Ishikawa (cell line): Measurements from ENCODE around the gene GRID1.

Experiments
- CEBPB ChIP-seq: IDR thresholded peaks from 2 replicates; pipeline ENCODE4 v1.6.1; 2012
- CREB1 ChIP-seq: IDR thresholded peaks from 2 replicates; pipeline ENCODE4 v1.6.1; 2012; ENCODE audit warnings: low read depth
- EGR1 ChIP-seq: IDR thresholded peaks from 2 replicates; pipeline ENCODE4 v1.6.1; 2012
- EP300 ChIP-seq: IDR thresholded peaks from 2 replicates; pipeline ENCODE4 v1.6.1; 2012; ENCODE audit warnings: borderline replicate concordance
- FOXM1 ChIP-seq: IDR thresholded peaks from 2 replicates; pipeline ENCODE4 v1.6.1; 2012; ENCODE audit warnings: low read depth, borderline replicate concordance
- MAX ChIP-seq: IDR thresholded peaks from 2 replicates; pipeline ENCODE4 v1.6.1; 2012
- NFIC ChIP-seq: IDR thresholded peaks from 2 replicates; pipeline ENCODE4 v1.6.1; 2012
- RAD21 ChIP-seq: IDR thresholded peaks from 2 replicates; pipeline ENCODE4 v1.6.1; 2012; ENCODE audit warnings: low read depth
- REST ChIP-seq: IDR thresholded peaks from 2 replicates; pipeline ENCODE4 v1.6.1; 2012; ENCODE audit warnings: low read depth, mild to moderate bottlenecking
- TAF1 ChIP-seq: IDR thresholded peaks from 2 replicates; pipeline ENCODE4 v1.6.1; 2012; ENCODE audit warnings: low read depth, mild to moderate bottlenecking
- TCF12 ChIP-seq: IDR thresholded peaks from 2 replicates; pipeline ENCODE4 v1.6.1; 2012; ENCODE audit warnings: low read depth
- TEAD4 ChIP-seq: IDR thresholded peaks from 2 replicates; pipeline ENCODE4 v1.6.1; 2012
- YY1 ChIP-seq: IDR thresholded peaks from 2 replicates; pipeline ENCODE4 v1.6.1; 2012; ENCODE audit warnings: low read depth
- ZBTB7A ChIP-seq: IDR thresholded peaks from 2 replicates; pipeline ENCODE4 v1.6.1; 2012; ENCODE audit warnings: low read depth
- TF ChIP-seq, protein P1 (sequence below): IDR thresholded peaks from 2 replicates; pipeline ENCODE4 v1.6.1; 2012

The GRID1 gene

GRCh38 chr10:86354761-86355540 is 11.6 kb downstream of the GRID1 start:
- no peak for TF ChIP-seq TEAD4
- TF ChIP-seq REST: no peak
- no peak for TF ChIP-seq TCF12
- no peak for TF ChIP-seq EGR1
- TF ChIP-seq MAX: no peak
- TF ChIP-seq FOXM1: no peak
- no peak for TF ChIP-seq TAF1
- TF ChIP-seq ZBTB7A: no peak
- TF ChIP-seq EP300: no peak
- TF ChIP-seq YY1: no peak
- TF ChIP-seq CREB1: no peak
- no peak for TF ChIP-seq RAD21
- TF ChIP-seq CEBPB: no peak
- TF ChIP-seq, protein P1, sequence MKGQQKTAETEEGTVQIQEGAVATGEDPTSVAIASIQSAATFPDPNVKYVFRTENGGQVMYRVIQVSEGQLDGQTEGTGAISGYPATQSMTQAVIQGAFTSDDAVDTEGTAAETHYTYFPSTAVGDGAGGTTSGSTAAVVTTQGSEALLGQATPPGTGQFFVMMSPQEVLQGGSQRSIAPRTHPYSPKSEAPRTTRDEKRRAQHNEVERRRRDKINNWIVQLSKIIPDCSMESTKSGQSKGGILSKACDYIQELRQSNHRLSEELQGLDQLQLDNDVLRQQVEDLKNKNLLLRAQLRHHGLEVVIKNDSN: no peak
- TF ChIP-seq NFIC: no peak

GRCh38 chr10:86353506-86354485 is 12.8 kb downstream of the GRID1 start:
- TF ChIP-seq MAX: no peak
- TF ChIP-seq TCF12: no peak
- no peak for TF ChIP-seq YY1
- no peak for TF ChIP-seq FOXM1
- no peak for TF ChIP-seq TAF1
- no peak for TF ChIP-seq TEAD4
- TF ChIP-seq REST: no peak
- no peak for TF ChIP-seq EGR1
- TF ChIP-seq CREB1: no peak
- TF ChIP-seq, protein P1: no peak
- TF ChIP-seq EP300: no peak
- no peak for TF ChIP-seq ZBTB7A
- TF ChIP-seq NFIC: no peak
- no peak for TF ChIP-seq CEBPB
- no peak for TF ChIP-seq RAD21

- TF ChIP-seq, protein P1: no peak
- TF ChIP-seq REST: no peak
- TF ChIP-seq TAF1: no peak
- TF ChIP-seq EP300: no peak
- TF ChIP-seq EGR1: no peak
- no peak for TF ChIP-seq FOXM1
- no peak for TF ChIP-seq YY1
- no peak for TF ChIP-seq TEAD4
- no peak for TF ChIP-seq ZBTB7A
- TF ChIP-seq MAX: no peak
- no peak for TF ChIP-seq CEBPB
- TF ChIP-seq NFIC: no peak
These were observed 15.7 kb downstream of the GRID1 start for GRCh38 chr10:86350897-86351296.
